ENCODE results near the gene ZNF627. TPM values are rescaled to one million over a fixed set of nuclear protein-coding genes. Genes with fewer than 3 reads are reported as not detected.
A peak's percentile ranks its signal among the peaks of the same experiment; 100 is the strongest.
"Not testable (repeated sequence)": the region's sequence is repeated elsewhere in the genome, so short reads cannot be mapped to it uniquely, and the experiment has no call there.

The ZNF627 gene
- total RNA-seq, result 20.7 TPM

DNA sequence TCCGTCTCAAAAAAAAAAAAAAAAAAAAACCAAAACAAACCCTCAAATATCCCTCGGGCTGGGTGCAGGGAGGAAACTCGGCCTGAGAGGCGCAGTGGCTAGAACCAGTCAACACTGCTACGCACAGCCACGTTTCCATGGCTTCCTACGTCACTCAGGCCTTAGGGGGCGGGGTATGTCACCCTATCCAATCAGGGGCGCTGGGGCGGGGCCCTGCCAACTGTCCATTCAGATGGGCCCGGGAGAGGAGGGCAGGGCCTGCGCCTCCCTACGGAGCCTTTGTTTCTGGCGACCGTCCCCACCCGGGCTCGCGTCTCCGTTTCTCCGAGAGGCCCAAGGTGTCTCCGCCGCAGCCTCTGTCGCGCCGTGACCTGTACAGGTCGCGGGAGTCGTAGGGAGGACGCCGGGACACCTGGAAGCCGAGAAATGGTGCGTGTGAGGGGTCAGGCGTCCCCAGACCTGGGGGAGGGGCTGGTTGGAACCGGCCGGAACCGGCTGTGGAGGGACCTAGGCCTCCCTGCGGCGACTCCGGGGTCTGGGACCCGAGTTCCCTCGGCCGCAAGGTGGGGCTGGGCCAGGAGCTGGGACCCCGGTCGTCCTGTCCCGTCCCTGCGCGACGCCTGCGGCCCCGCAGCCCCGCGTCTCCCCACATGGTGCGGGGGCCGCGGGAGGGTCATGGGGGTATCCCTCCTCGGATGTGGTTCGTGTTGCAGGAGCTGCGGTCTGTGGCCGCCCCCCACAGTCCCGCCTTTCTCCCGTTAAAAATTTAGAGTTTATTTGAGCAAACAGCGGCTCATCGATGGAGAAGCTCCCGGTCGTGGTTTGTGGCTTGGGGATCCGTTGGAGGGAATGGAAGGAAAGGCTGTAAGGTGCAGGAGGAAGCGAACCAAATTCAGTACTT, at the start of gene ZNF627:
ZNF627 (plus strand) TSS at position 282 of the 901 bp plus-strand sequence; CDS start at position 427, 145 bp downstream.
- peak; percentile 100 for DNase-seq (ENCODE audit: low spot score)

DNA sequence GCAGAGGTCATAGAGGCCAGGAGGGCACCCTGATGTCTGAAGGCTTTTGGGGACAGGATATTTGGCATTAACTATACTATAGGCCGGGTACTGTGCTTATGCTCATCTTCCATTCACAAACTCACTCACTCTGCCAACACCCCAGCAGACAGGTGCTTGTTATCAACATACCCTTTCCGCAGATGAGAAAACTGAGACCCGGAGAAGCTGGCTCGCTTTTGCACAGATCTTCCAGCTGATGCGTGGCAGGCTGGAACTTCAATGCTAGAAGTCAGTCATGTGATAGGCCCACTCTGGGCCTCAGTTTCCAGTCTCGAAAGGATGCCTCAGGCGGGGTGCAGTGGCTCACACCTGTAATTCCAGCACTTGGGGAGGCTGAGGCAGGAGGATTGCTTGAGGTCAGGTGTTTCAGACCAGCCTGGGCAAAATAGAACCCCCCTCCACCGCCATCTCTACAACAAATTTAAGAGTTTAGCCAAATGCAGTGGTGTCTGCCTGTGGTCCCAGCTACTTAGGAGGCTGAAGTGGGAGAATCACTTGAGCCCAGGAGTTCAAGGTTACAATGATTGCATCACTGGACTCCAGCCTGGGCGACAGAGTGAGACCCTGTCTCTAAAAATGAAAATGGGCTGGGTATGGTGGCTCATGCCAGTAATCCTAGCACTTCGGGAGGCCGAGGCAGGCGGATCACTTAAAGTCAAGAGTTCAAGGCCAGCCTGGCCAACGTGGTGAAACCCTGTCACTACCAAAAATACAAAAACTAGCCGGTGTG, 49.2 kb upstream of the ZNF627 start:
- DNase-seq (ENCODE audit: low spot score), result no peak

DNA sequence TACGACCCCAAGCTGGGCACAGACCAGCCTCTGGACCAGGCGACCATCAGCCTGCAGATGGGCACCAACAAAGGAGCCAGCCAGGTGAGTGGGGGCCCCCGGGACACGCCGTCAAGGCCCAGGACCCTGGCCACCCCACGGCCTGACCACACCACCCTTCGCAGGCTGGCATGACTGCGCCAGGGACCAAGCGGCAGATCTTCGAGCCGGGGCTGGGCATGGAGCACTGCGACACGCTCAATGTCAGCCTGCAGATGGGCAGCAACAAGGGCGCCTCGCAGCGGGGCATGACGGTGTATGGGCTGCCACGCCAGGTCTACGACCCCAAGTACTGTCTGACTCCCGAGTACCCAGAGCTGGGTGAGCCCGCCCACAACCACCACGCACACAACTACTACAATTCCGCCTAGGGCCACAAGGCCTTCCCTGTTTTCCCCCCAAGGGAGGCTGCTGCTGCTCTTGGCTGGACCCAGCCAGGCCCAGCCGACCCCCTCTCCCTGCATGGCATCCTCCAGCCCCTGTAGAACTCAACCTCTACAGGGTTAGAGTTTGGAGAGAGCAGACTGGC, 47.8 kb upstream of the ZNF627 start:
- no peak for DNase-seq (ENCODE audit: low spot score)

DNA sequence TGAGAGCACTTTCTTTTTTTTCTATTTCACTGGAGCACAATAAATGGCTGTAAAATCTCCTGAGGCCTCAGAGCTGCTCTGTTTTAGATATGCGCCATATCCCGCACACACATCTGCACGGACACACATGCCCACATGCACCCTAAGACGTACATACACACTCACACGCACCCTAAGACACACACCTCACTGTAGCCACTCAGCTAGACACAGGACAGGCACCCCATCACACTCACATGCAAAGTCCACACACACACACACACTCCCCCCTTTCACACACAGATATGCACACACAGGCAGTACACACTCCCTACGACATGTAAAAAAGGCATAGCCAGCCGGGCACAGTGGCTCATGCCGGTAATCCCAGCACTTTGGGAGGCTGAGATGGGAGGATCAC, 47.0 kb upstream of the ZNF627 start:
- no peak for DNase-seq (ENCODE audit: low spot score)

DNA sequence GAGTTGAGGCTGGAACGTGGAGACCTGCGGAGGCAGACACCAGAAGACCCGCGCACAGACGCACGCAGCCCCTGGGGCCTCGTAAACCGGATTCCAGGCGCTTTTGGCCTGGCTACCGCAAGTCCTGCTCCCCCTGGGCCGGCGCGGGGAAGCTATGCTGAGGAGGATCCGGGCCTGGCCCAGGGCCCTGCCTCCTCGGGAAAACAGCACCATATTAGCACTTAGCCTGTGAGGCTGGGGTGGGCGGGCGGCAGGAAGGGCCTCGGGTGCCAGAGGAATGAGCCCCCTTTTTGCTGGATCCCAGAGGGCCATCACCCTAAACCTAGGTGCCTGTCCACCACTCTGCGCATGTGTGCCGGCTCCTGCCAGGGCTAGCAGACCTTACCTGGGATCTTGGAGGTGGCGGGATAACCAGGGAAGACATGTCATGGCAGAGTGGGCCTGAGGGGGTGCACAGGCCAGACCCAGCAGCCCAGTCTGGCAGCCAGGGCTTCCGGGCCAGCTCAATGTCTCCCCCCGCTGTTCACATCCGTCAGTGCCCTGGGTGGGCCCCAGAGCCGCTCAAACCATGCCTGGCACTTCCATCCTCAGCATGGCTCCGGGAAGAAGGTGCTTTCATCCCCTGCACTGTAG, 45.6 kb upstream of the ZNF627 start:
- no peak for DNase-seq (ENCODE audit: low spot score)

DNA sequence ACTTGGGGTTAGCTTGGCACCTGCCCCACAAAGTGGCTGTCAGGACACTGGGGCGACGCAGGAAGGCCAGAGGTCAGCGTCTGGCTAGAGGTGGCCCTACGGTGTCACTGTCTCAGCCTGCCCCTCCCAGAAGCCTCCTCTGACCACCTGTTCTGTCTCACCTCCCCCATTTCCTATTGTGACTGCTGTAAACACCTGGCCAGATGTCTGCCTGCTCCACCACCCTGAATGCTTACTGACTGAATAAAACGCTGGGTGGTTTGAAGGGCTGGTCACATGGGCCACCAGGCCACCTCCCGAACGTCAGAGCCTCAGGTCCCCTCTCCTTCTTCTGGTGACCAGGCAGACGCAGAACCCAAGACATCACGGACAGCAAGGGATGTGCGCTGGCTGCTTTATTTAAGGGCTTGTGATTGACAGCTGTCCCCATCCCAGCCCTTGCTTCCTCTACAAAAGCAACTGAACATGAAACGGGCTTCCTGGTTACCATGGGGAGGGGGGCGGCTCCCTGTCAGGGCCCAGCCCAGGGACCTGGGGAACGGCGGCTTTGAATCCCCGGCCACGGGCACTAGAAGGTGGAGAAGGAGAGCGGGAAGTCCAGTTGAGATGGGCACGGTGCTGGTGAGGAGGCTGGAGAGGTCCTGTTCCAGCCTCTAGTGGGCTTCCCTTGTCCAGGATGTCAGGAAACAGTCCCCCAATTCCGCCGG, 44.5 kb upstream of the ZNF627 start:
- no peak for DNase-seq (ENCODE audit: low spot score)

DNA sequence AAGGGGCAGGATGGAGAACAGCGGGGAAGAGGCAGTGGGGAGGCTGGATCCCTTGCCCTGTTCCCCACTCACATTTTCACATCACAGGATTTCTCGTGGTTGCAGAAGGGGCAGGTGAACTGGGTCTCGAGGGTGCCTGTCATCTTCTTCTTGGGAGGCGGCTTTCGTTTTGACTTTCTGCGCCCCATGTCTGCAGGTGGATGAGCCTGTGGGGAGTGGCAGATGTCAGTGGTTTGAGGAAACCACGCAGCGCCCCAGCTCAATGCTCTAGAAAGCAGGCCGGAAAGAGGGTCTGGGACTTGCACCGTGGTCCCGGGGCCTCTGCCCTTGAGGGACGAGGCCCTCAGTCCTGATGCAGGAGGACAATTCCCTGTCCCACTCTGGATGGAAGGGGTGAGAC, 43.1 kb upstream of the ZNF627 start:
- DNase-seq (ENCODE audit: low spot score), result no peak

DNA sequence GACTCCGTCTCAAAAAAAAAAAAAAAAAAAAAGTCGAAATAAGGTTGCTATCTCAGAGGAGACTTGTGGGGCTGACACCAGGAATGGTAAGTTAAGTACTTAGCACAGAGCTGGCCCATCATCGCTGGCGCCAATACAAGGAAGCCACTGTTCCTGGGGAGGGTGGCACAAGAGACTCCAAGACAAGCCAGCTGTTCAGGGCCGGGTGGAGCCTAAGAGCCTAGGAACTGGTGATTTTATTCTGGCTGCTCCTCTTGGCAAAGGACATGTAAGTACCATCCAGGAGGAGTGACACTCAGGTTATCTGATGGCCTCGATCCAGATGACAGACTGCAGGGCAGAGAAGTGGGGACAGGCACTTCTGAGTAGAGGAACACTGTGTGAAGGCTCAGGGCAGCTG, 42.0 kb upstream of the ZNF627 start:
- DNase-seq (ENCODE audit: low spot score), result no peak

DNA sequence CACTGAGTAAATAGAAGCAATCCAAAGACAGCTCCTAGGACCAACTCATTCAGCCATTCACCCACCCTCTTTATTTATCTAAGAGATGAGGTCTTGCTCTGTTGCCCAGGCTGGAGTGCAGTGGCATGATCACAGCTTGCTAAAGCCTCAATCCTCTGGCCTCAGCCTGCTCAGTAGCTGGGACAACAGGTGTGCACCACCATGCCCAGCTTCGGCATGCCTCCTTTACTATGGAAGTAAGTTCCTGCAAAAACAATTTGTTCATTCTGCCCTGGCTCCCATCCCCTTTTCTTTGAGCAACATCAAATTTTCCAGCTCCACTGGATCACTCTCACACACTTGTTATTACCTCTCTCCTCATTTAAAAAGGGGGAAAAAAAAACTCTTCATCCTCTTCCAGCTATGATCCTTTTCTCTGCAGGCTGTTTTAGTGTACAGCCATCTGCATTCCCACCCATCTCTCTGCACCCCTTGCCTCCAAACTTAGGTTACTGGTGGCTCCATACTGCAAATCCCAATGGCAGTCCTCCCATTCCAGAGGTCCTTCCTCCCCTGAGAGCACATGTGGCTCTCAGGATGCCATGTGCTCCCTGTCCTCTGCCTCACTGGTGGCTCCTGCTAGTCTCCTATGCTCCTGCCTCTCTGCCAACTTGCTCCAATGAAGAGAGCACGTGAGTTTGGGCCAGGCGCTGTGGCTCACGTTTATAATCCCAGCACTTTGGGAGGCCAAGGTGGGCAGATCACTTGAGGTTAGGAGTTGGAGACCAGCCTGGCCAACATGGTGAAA, 40.5 kb upstream of the ZNF627 start:
- DNase-seq (ENCODE audit: low spot score), result no peak

DNA sequence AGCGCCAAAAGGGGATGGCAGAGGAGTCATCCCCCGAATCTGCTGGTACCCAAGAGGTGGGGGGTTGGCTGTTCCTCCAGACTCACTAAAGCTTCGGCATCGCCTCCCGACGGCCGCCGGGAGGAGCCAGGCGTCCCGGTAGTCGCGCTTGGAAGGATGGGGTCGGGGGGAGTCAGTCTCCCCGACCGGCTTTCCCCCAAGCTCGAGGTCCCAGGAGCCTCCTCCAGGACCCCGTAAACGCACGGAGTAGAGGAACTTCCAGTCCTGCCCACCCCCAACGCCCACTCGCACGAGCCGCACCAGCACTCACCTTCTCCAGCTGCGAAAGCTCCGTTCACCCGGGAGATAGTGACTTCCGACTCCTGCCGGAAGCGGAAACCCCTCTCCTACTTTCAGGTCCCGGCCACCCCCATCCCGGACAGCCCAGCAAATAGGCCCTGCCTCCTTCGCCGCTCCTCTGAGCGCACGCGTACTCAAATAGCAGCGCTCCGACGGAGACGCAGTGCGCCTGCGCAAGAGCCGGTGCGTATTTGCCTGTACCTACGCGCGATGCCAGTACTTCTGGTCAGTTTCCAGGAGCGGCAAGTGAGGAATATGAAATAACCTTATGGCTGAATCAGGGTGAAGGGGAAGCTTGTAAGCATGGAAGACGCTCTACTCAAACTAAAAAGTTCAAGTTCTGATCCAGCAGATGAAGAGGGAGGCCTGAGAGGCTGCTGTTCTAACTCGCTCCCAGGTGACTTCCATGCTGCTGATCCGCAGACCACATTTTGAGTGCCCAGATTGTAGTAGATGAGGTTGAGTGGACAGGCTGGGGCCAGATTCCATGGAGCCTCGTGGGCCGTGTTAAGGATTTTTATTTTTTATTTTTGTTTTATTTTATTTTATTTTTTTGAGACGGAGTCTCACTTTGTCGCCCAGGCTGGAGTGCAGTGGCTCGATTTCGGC, 38.1 kb upstream of the ZNF627 start, which contains the start of gene ELOF1:
ELOF1 (minus strand) TSS at position 350 of the 948 bp plus-strand sequence. CDS start 4,883 bp downstream, outside the sequence.
- DNase-seq (ENCODE audit: low spot score), result peak; percentile 97

DNA sequence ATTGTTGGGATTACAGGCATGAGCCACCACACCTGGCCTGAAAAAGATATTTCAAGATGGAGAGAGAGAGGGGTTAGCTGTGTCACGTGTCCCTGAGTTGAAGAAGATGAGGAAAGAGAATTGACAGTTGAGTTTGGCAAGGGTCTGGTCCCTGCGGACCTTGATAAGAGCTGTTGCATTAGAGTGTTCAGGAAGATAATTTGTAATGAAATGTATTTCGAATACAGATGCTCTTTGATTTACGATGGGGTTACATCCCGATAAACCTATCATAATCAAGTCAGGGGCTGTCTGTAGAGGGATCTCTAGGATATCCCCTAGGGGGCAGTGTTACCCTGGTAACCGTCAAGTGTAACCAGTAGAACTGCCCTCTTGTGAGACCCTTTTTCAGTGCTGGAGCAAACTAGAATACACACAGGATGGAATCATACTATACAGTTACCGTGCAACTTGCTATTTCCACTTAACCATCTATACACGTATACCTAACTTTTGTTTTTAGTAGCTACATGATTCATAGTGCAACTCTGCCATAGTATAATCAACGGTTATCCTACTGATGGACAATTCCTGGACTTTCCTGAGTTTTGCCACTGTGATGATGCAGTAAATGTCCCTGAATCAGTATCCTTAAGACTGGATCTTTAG, 36.8 kb upstream of the ZNF627 start:
- DNase-seq (ENCODE audit: low spot score), result no peak

DNA sequence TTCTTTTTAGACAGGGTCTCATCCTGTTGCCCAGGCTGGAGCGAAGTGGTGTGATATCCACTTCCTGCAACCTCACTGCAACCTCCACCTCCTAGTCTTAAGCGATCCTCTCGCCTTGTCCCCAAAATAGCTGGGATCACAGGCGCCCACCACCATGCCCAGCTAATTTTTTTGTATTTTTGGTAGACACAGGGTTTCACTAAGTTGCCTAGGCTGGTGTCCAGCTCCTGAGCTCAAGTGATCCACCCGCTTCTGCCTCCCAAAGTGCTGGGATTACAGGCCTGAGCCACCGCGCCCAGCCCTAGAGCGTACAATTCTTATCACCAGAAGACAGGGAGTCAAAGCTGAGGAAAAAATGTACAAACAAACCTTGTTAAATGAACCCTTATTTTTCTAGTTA, 33.8 kb upstream of the ZNF627 start:
- no peak for DNase-seq (ENCODE audit: low spot score)

DNA sequence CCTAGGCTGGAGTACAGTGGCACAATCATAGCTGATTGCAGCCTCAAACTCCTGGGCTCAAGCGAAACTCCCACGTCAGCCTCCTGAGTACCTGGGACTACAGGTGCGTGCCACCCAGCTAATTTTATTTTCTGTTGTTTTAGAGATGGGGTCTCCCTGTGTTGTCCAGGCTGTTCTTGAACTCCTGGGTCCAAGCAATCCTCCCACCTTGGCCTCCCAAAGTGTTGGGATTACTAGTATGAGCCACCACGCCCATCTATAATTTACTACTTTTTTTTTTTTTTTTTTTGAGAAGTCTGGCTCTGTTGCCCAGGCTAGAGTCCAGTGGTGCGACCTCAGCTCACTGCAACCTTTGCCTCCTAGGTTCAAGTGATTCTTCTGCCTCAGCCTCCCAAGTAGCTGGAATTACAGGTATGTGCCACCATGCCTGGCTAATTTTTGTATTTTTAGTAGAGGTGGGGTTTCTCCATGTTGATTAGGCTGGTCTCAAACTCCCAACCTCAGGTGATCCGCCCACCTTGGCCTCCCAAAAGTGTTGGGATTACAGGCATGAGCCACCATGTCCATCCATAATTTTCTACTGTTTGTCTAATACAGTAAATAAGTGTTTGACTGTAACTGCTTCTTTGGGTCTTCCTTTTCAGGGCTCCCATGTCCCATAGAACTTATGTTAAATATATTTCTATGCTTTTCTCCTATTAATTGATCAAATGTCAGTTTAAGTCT, 33.0 kb upstream of the ZNF627 start:
- DNase-seq (ENCODE audit: low spot score), result not testable (repeated sequence)

DNA sequence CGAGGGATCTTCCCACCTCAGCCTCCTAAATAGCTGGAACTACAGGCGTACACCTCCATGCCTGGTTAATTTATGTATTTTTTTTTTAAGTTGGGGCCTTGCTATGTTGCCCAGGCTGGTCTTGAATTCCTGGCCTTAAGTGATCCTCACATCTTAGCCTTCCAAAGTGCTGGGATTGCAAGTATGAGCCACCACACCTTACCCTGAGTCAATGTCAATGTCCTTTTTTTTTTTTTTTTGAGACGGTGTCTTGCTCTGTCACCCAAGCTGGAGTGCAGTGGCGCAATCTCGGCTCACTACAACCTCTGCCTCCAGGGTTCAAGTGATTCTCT, 31.7 kb upstream of the ZNF627 start:
- DNase-seq (ENCODE audit: low spot score), result not testable (repeated sequence)

DNA sequence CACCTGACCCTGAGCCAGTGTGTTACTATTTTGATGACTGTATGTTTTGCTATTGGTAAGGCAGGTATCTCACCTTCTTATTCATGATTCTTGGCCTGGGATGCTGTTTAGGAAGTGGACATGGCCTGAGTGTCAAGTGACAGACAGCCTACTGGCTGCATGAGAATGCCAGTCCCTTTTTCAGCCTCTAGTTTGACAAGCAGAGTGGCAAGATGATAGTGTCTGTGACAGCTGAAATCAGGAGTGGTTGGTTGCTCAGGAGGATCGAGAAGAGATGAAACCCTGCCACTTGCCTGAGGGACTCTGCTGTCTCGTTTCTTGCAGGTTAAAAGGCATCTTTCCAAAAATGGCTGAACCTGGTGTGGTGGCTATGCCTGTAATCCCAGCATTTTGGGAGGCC, 31.1 kb upstream of the ZNF627 start:
- DNase-seq (ENCODE audit: low spot score), result no peak

DNA sequence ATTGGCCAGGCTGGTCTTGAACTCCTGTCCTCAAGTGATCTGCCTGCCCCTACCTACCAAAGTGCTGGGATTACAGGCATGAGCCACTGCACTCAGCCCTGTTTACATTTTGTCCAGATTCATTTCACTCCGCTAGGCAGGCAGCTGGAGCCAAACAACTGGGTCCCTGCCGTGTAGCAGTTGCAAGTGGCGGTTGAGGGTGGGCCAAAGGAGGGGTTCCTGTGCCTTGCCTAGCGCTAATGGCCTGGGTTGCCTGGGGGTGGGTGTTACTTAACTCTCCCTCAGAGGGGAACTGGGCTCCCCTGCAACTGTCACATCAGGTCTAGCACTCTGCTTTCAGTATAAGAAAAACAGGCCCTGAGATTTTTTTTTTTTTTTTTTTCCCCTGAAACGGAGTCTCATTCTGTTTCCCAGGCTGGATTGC, 27.2 kb upstream of the ZNF627 start:
- DNase-seq (ENCODE audit: low spot score), result no peak

DNA sequence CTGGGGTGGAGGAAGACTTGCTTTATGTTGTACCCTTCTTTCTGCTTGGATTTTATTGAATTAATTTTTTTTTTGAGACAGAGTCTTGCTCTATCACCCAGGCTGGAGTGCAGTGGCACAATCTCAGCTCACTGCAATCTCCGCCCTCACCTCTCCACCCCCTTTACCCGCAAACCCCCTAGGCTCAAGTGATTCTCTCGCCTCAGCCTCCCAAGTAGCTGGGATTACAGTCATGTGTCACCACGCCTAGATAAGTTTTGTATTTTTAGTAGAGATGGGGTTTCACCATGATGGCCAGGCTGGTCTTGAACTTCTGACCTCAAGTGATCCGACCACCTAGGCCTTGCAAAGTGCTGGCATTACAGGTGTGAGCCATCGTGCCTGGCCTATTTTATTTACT, 23.9 kb upstream of the ZNF627 start:
- not testable (repeated sequence) for DNase-seq (ENCODE audit: low spot score)

DNA sequence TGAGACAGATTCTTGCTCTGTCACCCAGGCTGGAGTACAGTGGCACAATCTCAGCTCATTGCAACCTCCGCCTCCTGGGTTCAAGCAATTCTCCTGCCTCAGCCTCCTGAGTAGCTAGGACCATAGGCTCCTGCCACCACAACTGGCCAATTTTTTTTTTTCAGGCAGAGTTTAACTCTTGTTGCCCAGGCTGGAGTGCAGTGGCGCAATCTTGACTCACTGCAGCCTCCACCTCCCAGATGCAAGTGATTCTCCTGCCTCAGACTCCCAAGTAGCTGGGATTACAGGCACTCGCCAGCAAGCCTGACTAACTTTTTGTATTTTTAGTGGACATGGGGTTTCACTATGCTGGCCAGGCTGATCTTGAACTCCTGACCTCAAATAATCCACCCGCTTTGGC, 23.5 kb upstream of the ZNF627 start:
- not testable (repeated sequence) for DNase-seq (ENCODE audit: low spot score)
